Raji (cell line): ENCODE results near the gene ANO6.

Source experiments
- POLR2A ChIP-seq: IDR thresholded peaks from 2 replicates; pipeline ENCODE4 v1.6.1; 2011; ENCODE audit warnings: low read depth, low read length, control low read depth; ENCODE audit not compliant: insufficient read depth

The ANO6 gene

GRCh38 chr12:45331552-45331951, 115.7 kb downstream of the ANO6 start:
- TF ChIP-seq POLR2A = no peak

- no peak for TF ChIP-seq POLR2A
These were observed 118.5 kb downstream of the ANO6 start for GRCh38 chr12:45334396-45334795.

- no peak for TF ChIP-seq POLR2A
These were observed 120.4 kb downstream of the ANO6 start for GRCh38 chr12:45336331-45336730.

- no peak for TF ChIP-seq POLR2A
These were observed 121.1 kb downstream of the ANO6 start for GRCh38 chr12:45336762-45337596.

GRCh38 chr12:45337835-45338234, 121.9 kb downstream of the ANO6 start:
- TF ChIP-seq POLR2A = no peak

GRCh38 chr12:45338272-45338671, 122.4 kb downstream of the ANO6 start:
- no peak for TF ChIP-seq POLR2A

GRCh38 chr12:45339035-45339434, 123.1 kb downstream of the ANO6 start:
- no peak for TF ChIP-seq POLR2A

- TF ChIP-seq POLR2A = no peak
These were observed 126.3 kb downstream of the ANO6 start for GRCh38 chr12:45342171-45342570.

GRCh38 chr12:45342848-45343247, 127.0 kb downstream of the ANO6 start:
- TF ChIP-seq POLR2A = no peak

- no peak for TF ChIP-seq POLR2A
These were observed 127.6 kb downstream of the ANO6 start for GRCh38 chr12:45343269-45344051.

GRCh38 chr12:45348311-45348710, 132.4 kb downstream of the ANO6 start:
- no peak for TF ChIP-seq POLR2A

GRCh38 chr12:45348986-45349385, 133.1 kb downstream of the ANO6 start:
- TF ChIP-seq POLR2A = no peak

- no peak for TF ChIP-seq POLR2A
These were observed 134.0 kb downstream of the ANO6 start for GRCh38 chr12:45349916-45350315.

GRCh38 chr12:45350861-45351260, 135.0 kb downstream of the ANO6 start:
- TF ChIP-seq POLR2A = no peak

GRCh38 chr12:45351921-45352670, 136.2 kb downstream of the ANO6 start:
- no peak for TF ChIP-seq POLR2A
